Measurements from ENCODE around the gene GRB10.

Gene GRB10

DNA sequence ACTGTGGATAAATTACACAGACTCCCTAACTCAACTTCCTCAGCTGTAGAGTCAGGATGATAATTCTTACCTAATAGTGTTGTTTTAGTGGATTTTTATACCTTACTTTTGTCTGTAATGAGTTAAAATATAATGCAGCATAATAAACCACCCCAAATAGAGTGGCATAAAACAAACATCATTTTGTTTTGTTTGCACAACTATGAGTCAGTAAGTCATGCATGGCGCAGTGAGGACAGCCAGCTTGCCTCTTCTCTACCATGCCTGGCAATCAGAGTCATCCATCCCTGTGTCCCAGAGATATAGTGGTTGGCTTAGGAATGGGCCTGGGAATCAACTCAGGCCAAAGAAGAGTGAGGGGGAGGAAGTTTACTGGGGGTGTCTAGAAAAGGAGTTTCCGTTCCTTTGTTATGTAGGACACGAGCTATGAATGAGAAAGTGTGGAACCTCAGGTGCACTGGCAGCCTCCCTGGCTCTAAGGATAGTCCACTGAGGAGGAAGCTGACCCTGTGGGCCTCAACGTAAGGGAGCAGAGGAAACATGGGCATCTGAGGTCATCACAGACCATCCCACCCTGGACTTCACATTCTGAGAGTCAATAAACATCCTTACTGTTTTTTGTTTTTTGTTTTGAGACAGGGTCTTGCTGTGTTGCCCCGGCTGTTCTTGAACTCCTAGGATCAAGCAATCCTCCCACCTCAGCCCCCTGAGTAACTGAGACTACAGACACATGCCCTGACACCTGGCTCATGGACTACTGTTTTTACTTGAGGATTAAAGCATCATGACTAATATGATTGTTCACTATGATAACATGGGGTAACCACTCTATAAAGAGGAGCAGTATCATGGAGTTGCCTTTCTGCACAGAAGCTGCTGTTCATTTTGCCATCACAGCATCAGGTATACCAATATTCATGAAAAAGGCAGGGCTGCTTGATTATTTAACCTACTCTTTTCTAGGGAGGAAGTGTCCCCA lies 21.0 kb upstream of the GRB10 start:
- no peak for DNase-seq

DNA sequence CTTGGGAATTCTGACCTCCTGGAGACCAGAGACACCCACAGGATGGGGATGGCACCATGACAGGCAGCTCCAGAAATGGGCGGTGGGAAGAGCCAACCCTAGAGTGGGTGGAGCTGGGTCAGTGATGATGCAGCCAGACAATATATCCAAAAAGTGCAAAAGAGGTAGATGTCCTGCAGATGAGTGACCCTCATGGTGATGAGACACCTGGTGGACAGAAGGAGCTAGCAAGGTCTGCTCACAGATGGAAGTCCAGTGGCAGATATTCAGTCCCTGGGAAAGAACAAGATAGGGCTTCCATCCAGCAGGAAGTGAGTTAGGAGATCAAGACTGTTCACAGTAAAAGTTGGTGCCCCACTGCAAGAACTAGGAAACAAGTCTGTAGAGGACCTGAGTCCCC lies 19.2 kb upstream of the GRB10 start:
- DNase-seq: no peak

DNA sequence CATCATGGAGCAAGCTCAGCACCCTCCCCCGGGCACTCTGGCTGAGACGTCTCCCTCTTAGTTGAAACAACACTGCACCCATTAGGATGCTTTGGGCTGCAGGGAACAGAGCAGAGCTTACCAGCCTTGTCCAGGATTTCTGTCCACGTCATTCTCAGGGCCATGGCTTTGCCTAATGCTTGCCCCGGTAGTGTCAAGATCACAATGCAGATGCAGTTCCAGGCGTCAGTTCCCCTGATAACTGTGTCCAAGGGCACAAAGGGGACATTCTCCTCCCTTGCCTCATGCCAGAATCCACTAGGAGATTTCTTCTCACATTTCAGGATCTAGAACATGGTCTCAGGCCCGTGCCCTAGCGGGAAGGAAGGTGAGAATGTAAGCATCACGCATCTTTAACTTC lies 17.2 kb upstream of the GRB10 start:
- DNase-seq: no peak

DNA sequence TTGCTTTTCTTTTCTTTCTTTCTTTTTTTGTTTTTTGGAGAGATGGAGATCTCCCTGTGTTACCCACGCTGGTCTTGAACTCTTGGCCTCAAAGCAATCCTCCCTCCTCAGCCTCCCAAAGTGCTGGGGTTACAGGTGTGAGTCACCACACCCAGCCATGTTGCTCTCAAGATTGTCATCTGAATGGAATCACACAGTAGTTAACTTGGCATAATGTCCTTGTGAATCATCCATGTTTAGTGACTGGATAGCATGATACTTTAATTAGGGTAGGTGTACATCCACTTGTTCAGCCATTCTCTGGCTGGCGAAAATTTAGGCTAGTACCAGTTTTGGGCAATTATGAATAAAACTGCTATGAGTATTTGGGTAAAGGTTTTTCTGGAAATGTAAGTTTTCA lies 15.4 kb upstream of the GRB10 start:
- no peak for DNase-seq

DNA sequence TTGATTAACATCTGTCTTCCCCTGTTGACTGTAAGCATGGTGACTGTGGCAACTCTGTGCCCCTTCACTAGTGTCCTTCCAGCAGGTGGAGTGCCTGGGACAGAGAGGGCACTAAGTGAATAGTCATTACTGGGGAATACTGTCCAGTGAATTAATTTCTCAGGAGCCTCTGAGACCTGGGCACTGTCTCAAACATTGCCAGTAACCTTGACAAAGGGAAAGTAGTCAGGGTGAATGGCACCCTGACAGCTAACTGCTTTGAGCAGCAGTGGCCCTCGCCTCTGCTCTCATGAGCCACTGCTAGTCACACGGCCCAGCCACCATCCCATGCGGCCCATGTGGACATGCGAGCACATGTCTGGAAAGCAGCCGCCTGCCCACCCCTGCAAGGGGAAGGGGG lies 13.1 kb upstream of the GRB10 start:
- DNase-seq: no peak

DNA sequence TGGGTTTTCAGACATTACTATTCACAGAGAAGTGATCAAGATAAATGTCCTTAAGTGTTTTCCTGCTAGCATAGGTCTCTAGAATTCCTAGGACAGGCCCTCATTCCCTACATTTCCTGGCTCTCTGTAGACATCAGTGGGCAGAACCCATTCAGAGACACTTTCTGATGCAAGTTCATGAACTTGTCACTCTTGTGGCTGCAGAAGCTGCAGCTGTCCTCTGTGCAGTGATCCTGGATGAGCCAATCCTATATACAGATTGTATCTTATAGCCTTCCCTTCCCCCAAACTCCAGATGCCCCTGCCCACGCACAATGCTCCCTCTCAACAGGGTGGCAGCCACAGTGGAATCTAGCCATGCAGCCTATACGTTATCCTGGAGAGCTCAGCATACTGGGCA lies 12.6 kb upstream of the GRB10 start:
- no peak for DNase-seq

DNA sequence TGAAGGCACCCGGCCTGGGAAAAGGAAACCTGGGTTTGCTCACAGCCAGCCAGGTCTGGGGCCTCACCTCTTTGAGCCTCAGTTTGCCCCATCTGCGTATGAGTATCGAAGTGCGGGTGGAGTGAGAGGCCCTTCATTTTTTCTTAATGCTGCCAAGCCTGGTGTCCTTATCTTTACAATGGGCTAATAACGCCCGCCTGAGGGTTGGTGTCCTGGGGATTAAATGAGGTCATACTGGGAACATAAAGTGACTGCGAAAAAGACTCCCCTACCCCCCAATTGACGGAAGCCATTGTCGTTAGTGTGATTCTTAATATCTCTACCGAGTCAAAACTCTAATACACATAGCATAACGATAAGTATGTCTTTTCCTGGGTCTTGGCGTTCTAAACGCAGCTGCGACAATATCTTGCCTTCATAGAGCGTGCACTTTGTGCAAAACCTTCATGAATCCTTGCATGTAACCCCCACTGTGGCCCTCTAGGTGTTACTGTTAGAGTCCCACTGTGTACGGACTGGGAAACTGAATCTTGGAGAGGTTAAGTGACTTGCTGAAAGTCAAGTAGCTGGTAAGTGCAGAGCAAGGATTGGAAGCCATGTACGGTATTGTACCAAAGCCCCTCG lies 11.4 kb upstream of the GRB10 start:
- no peak for DNase-seq

DNA sequence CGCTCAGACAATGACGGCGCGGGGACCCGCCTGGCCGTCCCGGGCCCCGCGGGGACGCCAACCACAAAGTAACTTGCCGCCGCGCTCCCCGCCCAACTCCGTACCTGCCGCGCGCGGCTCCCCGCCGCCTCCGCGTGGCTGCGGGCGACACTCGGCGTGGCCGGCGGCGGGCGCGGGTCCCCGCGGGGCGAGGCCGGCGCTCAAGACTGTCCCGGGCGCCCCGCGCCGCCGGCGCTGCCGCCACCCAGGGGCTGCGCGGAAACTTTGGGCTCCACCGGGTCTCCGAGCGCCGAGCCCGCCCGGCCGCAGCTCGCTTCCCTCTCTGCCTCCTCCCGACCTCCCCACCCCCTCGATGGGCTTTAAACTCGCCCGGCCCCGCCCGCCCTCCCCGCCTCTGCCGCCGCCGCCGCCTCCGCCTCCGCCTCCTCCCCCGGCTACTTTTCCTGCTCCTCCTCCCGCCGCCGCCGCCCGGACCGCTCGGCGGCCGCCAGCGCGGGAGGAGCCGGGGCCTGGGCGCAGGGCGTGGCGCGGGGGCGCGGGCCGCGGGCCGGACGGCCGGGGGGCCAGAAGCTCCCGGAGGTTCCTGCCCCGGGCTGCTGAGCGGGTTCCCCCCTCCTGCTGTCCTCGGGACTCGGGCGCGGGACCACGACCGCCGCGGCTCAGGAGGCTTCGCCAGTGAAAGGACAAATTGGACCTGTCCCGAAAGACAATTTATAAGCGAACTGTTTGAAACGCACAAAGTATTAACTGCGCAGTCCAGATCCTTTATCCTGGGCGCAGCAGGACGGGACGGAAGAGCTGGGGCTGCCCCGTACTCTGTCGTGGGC lies 10.6 kb upstream of the GRB10 start:
- DNase-seq: peak; percentile 77

DNA sequence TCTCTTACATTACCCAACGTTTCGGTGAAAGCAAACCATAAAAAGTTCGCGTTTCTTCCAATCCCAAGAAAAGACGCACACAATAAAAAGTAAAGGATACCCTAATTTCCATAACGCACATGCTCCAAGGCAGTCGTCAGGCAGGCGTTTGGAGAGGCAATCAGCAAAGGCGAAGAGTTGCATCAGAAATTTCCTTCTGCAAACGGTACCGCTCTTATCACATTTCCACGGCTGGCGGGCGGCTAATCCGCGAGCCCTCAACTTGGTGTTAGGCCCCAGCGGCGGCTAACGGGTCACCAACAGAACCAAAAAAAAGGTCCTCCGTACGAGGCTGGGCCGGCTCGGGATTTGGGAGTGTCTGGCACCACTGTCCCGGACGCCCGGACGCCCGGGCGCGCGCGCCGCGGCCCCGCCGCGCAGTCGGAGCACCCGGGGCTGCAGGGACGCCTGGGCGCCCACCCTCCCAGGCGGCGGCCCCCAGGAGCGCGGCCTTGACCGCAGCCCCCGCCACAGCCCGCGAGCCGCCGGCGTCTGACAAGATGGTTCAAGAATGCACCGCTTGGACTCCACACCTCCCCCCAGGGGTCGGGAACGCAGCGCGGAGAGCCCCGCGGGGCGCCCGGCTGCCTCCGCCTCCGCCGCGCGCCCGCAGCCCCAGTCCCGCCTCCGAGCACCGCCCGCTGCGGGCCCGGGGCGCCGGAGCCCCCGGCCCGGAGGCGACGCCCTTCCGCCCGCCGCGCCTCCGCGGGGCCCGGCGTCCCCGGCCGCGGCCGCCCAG lies 9.8 kb upstream of the GRB10 start:
- peak; percentile 79 for DNase-seq

DNA sequence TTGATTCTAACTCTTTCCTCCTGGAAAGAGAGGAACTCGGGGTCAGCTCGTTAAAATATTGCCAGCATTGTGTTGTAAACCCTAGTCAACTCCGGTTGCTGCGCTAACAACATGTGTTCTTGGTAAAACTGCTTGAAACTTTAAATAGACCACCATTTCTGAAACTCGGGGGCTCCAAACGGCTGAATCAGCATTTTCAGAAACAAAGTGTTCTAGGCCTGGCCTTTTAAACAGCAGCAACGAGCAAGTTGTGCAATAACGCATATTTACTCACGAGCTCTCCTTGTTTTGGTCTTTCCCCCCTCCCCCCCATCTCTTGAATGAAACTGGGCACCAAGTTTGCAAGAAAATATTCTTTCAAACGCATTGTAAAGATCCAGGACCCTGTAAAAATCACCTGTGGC lies 9.2 kb upstream of the GRB10 start:
- DNase-seq: peak; percentile 49

DNA sequence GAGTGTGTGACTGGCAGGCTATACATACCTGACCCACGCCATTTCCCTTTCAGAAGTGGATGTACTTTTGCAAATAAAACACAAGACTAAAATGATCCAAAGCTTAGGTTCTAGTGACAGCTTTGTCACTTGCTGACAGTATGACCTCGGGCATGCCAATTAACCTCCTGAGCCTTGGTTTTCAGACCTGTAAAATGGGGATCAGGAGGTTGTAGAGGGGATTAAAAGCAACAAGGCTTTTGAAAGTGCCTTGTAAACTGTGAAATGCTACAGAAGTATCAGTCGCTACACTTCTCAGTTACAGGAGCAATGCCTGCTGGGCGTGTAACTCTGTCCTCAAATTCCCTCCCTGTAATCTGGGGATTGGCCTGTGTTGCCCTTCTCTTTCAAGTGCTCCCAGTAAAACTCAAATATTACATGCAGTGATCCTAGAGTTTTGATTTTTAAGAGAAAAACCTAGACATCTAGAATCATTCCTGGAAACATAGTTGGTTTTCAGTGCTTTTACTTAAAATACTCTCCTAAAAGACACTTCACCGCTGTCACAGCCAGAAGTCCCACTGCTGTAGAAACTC lies 8.8 kb upstream of the GRB10 start:
- DNase-seq: no peak

DNA sequence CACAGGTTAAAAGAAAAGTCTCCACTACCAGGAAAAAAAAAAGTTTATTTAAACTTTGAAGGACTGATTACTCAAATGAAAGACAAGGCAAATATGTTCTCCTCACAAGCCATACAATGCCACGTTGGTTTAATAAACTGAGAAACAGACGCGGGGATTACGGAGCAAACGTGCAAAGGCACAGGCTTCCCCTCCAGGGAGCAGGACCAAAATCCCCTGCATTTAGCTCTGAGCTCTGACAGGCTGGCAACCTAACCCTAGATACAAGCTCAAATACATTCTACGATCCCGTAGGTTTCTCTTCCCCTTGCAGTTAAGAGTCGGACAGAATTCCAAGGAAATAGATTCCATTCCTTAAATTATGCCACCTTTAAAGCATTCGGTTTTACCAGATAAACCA lies 7.7 kb upstream of the GRB10 start:
- DNase-seq: no peak

DNA sequence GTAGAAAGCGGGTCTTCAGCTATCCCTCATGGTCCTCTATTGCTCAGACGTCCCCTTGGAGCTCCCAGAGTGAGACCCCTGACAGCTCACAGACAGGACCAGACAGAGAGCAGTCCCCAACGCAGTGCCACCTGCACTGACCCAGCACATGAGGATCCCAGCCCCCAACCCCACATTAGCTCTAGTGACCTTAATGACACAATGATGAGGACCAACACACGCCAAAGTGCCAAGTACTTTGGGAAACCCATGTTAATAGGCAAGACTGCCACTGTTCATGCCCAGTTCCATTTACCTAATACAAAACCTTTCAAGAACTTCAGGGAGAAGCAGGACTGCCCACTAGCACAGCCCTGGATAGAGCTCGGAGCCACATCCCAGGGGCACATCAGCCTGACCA lies 5.7 kb upstream of the GRB10 start:
- DNase-seq: no peak

DNA sequence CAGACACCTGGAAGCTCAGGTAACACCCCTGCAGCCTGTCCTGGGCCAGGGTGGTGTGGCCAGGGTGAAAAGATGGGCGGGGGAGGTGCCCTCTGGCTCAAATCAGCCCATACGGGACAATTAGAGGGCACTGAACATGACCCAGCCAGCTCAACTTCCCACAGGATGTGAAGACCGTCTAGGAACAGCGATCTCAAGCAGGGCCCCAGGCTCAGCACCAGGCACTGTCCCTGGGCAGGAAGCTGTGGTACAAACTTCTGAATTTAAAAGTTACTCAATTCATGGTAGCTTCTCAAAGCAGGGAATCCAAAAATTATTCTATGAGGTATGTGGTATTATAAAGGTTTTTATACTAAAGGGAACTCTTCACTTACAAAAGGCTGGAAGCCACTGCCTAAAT lies 5.1 kb upstream of the GRB10 start:
- DNase-seq: no peak

DNA sequence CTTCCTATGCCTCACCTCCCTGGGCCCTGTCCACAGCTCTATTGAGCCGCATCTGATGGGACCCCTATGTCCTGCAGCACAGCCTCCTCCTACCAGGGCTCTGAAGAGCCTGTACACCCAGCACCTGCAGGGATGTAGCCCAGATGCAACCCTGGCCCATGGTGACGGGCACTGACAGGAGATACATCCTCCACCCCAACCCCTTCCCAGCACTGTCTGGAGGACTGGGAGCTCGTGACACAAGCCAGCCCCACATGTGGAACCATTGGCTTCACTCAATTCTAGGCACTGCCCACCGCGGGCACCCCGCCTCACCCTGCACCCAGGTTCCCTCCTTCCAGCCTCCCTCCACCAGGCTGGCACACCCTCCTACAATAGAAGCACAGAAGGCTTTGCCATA lies 2.6 kb upstream of the GRB10 start:
- DNase-seq: no peak

DNA sequence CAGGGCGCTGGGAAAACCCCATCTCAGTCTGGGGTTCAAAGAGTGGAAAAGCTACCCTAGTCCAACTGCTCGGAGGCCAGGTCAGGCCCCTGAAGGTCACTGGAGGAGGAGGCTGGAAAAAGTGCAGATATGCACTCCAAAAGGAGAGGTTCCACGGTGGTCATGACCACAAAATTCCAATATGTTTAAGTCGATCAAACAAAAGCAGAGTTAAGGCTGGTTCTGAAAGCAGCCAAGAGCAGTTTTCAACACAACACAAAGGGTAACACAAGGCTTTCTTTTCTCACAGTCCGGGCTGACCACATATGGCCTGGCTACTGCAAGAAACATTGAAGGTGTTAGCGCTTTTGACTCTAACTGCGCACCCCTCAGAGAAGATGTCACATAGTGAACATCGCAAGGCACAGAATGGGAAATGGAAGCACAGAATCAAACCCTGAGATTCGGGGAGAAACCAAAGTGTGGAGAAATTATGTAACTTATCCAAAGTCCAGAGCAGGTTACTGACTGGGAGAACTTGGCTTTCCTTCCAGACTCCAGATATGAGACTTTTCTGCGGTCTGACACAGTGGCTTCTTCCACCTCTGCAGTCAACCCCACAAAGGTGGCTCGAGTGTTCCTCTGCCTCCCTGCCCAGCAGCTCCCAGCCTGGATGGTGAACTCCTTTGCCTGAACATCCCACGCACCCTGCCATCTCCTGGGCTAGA lies 1.3 kb upstream of the GRB10 start:
- DNase-seq: no peak

DNA sequence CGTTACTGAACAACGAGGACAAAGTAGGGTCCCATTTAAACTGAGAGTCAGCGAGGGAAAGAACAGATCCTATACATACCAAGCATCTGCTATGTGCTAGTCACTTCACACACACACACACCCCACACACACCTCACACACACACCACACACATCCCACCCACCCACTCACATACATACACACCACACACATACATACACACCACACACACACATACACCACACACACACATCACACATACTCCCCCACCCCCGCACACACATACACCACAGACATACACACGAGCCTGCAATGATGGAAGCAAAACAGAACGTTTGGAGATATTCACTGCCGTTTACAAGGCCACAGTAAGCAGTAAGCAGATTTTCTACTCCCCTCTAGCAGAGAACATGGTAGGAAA lies 607 bp upstream of the GRB10 start:
- DNase-seq: no peak

DNA sequence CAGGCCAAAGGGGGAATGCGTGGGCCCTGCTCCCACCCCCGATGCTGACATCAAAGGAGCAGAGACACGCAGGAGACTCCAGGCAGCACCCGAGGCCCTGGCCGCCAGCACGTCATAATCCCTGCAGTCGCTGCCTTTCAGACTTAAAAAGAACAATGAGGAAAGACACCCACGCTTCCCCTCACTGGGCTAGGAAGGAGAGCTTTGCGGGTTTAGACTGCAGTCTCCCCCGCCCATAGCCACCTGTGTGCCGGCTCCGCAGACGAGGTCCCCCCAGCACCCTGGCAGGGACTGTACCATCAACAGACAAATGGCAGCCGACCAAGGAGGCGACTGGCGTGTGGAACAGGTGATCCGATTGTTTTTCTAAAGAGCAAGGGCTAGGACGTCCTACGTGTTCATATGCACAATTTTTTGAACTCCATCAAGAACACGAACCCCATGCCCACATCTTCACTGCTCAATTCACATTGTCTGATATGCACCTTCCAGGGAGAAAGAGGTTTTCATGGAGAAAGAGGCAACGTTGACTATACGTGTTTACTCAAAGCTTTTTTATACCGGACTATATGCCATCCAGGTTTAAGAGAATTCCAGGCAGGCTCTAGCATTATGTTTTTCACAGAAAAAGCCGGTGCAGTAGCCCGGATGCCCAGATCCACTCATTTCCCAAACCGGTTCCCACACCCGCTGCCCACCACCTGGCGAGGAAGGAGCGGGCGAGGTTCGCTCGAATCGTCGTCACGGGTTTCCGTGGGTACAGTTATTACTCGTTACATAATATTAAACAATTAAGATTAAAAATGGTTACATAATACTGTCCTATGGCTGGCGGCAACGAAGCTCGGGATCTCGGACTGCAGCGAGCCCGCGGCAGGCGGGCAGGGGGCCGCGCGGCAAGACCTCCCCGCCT lies 1.1 kb downstream of the GRB10 start:
- DNase-seq: no peak

DNA sequence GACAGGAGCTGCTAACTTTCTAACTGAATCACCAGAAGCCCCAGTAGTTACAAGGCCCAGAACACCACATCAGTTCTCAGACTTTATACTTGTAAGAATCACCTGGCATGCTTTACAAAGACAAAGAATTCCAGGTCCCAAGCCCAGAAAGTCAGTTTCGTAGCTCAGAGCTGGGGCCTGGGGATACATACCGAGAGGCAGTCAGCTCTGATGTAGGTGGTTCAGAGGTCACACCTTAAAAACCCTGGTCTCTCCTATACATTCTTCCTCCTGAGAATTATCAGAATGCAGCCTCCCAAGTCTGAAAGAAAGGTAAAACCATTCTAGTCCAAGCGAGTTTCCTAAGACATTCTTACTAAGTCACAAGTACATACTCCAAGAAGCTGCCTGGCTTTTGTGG lies 2.3 kb downstream of the GRB10 start:
- DNase-seq: no peak

DNA sequence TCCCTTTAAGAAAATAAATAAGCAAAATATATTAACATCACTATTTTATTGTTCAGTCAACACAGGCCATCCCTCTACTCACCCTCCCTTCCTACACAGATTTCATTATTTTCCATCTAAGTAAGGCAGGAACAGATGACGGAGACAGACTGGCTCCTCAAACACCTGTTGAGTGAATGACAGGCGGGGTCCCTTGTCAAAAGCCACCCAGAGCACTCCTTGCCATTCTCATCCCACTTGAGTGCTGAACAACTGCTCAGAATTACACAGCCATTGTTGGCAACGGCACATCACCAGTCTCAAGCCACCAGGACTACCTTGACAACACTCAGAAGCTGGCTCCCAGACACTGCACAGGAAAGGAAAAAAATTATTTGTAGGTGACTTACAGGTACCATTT lies 3.3 kb downstream of the GRB10 start:
- no peak for DNase-seq

DNA sequence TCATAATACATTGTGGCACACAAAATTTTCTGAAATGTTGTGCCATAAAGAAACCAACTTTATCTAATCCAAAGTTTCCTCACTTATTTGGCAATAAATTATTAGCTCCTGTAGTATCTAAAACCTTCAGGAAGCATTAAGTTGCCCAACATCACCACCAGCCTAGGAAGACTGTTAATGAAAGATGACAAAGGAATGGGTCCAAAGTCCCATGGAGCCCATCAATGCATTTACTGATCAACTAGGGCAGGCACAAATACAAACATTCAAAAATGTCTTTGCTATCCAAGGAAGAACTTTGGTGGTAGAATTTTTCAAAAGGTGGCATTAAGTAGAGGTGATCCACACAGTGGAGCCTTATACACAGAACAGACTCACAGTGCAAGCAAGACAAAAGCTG lies 4.5 kb downstream of the GRB10 start:
- DNase-seq: no peak

Measured in fibroblast of skin of right biceps (primary cell).